Measurements from ENCODE around the gene VGLL4. TPM values are rescaled to one million over a fixed set of nuclear protein-coding genes. Genes with fewer than 3 reads are reported as not detected.

Gene VGLL4
- total RNA-seq, 2 experiments from 2014 or later = 36.1 to 74.5 TPM

- Histone ChIP-seq H3K4me2 (ENCODE audit: low read length) (no peak overlapping the region), H4K20me1 (ENCODE audit: insufficient read depth, low read length) (no peaks in the 10 kb centered on the region), H3K79me2 (ENCODE audit: insufficient read depth, low read depth, low read length) (no peaks in the 10 kb centered on the region), H3K27ac (ENCODE audit: low read depth, low read length, poor library complexity, severe bottlenecking) (no peak overlapping the region), H3K9me3 (ENCODE audit: low read length) (no peaks in the 10 kb centered on the region), H3K9me2 (ENCODE audit: insufficient read depth, low read length) (no peaks in the 10 kb centered on the region), H2AFZ (ENCODE audit: low read length) (no peak overlapping the region), H3K4me1 (ENCODE audit: insufficient read depth, low read length, poor library complexity, severe bottlenecking) (no peaks in the 10 kb centered on the region), H3K4me3 (ENCODE audit: low read depth, low read length, poor library complexity, severe bottlenecking) (no peak overlapping the region), H3K36me3 (ENCODE audit: insufficient read depth, low read length) (peaks cover 59% of the 10 kb centered on the region)
- no peak for DNase-seq (ENCODE audit: low spot score)
- POLR2A ChIA-PET = interaction anchor here (0.7 to 1.1 kb wide), 3 partner anchors 10 to 1004 kb away, joined by 3 to 4 read pairs (median 3); no protein-coding TSS in a partner anchor
- TF ChIP-seq EZH2phosphoT487 (IDR thresholded peaks at IDR 0.05; ENCODE audit: borderline replicate concordance, low read depth, low read length) = no peak
- no peak for TF ChIP-seq CTCF (conservative IDR thresholded peaks at IDR 0.05; ENCODE audit: low read length)
- CTCF ChIA-PET (ENCODE audit: unreplicated experiment) = no interaction called here
- intact Hi-C loops (cut with micrococcal nuclease; ENCODE audit: unreplicated experiment) = no loop called here
- BruUV-seq (replicated peaks) = no TSS peak
These were observed 86.7 kb downstream of the VGLL4 start for GRCh38 chr3:11556851-11557644.

GRCh38 chr3:11555881-11556633 lies 87.7 kb downstream of the VGLL4 start:
- H3K9me2 ChIP-seq (ENCODE audit: insufficient read depth, low read length) = no peaks in the 10 kb centered on the region
- POLR2A ChIA-PET = interaction anchor here (0.7 to 1.1 kb wide), 2 partner anchors 81 to 1003 kb away, joined by 3 to 4 read pairs; no protein-coding TSS in a partner anchor
- TF ChIP-seq CTCF (conservative IDR thresholded peaks at IDR 0.05; ENCODE audit: low read length) (no peak), EZH2phosphoT487 (IDR thresholded peaks at IDR 0.05; ENCODE audit: borderline replicate concordance, low read depth, low read length) (no peak)
- H3K27ac ChIP-seq (ENCODE audit: low read depth, low read length, poor library complexity, severe bottlenecking) = no peak overlapping the region
- no peaks in the 10 kb centered on the region for H3K79me2 ChIP-seq (ENCODE audit: insufficient read depth, low read depth, low read length)
- H4K20me1 ChIP-seq (ENCODE audit: insufficient read depth, low read length) = no peaks in the 10 kb centered on the region
- no peaks in the 10 kb centered on the region for H3K9me3 ChIP-seq (ENCODE audit: low read length)
- H3K4me3 ChIP-seq (ENCODE audit: low read depth, low read length, poor library complexity, severe bottlenecking) = no peak overlapping the region
- H3K4me1 ChIP-seq (ENCODE audit: insufficient read depth, low read length, poor library complexity, severe bottlenecking) = no peaks in the 10 kb centered on the region
- BruUV-seq (replicated peaks) = no TSS peak
- intact Hi-C loops (cut with micrococcal nuclease; ENCODE audit: unreplicated experiment) = no loop called here
- CTCF ChIA-PET (ENCODE audit: unreplicated experiment) = no interaction called here
- H3K4me2 ChIP-seq (ENCODE audit: low read length) = no peak overlapping the region
- DNase-seq (ENCODE audit: low spot score) = no peak
- peaks cover 53% of the 10 kb centered on the region for H3K36me3 ChIP-seq (ENCODE audit: insufficient read depth, low read length)
- no peak overlapping the region for H2AFZ ChIP-seq (ENCODE audit: low read length)

Measured in OCI-LY7 (cell line).